CD14-positive monocyte (primary cell): ENCODE data around the gene GAS7. TPM values are rescaled to one million over a fixed set of nuclear protein-coding genes. Genes with fewer than 3 reads are reported as not detected.

ENCODE experiments used
- DNase-seq, 3 donors: peaks; one replicate each; pipeline ENCODE4 v3.0.0-alpha.2; 2011 to 2022
- H2AFZ ChIP-seq: 2 replicates; pipeline ENCODE4 v1.6.0; 2012; ENCODE audit warnings: mild to moderate bottlenecking, low read depth, low read length, inconsistent platforms; ENCODE audit not compliant: insufficient read depth, poor library complexity, severe bottlenecking
- H3K27ac ChIP-seq, 2 donors: 1 replicate in 1 of 2; 2 replicates in 1 of 2; pipeline ENCODE4 v1.5.1; 2012 to 2013; ENCODE audit warnings: low read length in 2 of 2, control low read depth in 1 of 2, inconsistent platforms in 1 of 2, low read depth in 1 of 2, mild to moderate bottlenecking in 1 of 2
- H3K27me3 ChIP-seq, 2 donors: one replicate each; pipeline versions ENCODE4 v1.6.0 to v1.6.1; 2011 to 2013; ENCODE audit warnings: low read length in 2 of 2; ENCODE audit not compliant: control insufficient read depth in 2 of 2, insufficient read depth in 2 of 2
- H3K36me3 ChIP-seq, 2 donors: replicated peaks in 1 of 2; 1 replicate in 1 of 2; 2 replicates in 1 of 2; pipeline versions ENCODE4 v1.5.1 to v1.6.1; 2012 to 2013; ENCODE audit warnings: low read length in 2 of 2, control low read depth in 1 of 2, inconsistent platforms in 1 of 2, mild to moderate bottlenecking in 1 of 2; ENCODE audit not compliant: insufficient read depth in 2 of 2, control insufficient read depth in 1 of 2
- H3K4me1 ChIP-seq, 2 donors: 1 replicate in 1 of 2; 2 replicates in 1 of 2; pipeline versions ENCODE4 v1.5.1 to v1.6.1; 2012 to 2013; ENCODE audit warnings: low read length in 2 of 2, control low read depth in 1 of 2, inconsistent platforms in 1 of 2, mild to moderate bottlenecking in 1 of 2, moderate library complexity in 1 of 2; ENCODE audit not compliant: insufficient read depth in 2 of 2, control insufficient read depth in 1 of 2
- H3K4me2 ChIP-seq: replicated peaks from 2 replicates; pipeline ENCODE3; 2012; ENCODE audit warnings: low read length, moderate library complexity, mild to moderate bottlenecking; ENCODE audit not compliant: poor library complexity, severe bottlenecking; ENCODE audit errors: extremely low read depth
- H3K4me3 ChIP-seq, 3 experiments: fragments of 200-600 bp in 1 of 3; sonication (generic) in 1 of 3; replicated peaks in 1 of 3; 1 replicate in 2 of 3; 2 replicates in 1 of 3; pipeline ENCODE4 v1.5.1; 2011 to 2013; ENCODE audit warnings: low read length in 3 of 3, mild to moderate bottlenecking in 3 of 3, control low read depth in 2 of 3, low read depth in 2 of 3, inconsistent platforms in 1 of 3, moderate library complexity in 1 of 3
- H3K79me2 ChIP-seq: 2 replicates; pipeline ENCODE4 v1.6.0; 2012; ENCODE audit warnings: mild to moderate bottlenecking, control low read depth, inconsistent platforms, low read length, moderate library complexity; ENCODE audit not compliant: insufficient read depth
- H3K9ac ChIP-seq: 2 replicates; pipeline ENCODE4 v1.6.0; 2017; ENCODE audit warnings: low read length, mild to moderate bottlenecking; ENCODE audit not compliant: insufficient read depth, poor library complexity, severe bottlenecking
- H3K9me3 ChIP-seq, 2 donors: replicated peaks in 1 of 2; 1 replicate in 1 of 2; 2 replicates in 1 of 2; pipeline versions ENCODE4 v1.5.1 to v1.6.1; 2012 to 2013; ENCODE audit warnings: low read length in 2 of 2, control low read depth in 1 of 2; ENCODE audit not compliant: control insufficient read depth in 1 of 2, insufficient read depth in 1 of 2
- H4K20me1 ChIP-seq: 2 replicates; pipeline ENCODE4 v1.6.0; 2012; ENCODE audit warnings: mild to moderate bottlenecking, low read length, control low read depth, moderate library complexity; ENCODE audit not compliant: insufficient read depth
- H3K27ac Mint-ChIP-seq, 7 donors: one replicate each; pipeline ENCODE4 v1.8.0; 2020; ENCODE audit warnings: mild to moderate bottlenecking in 7 of 7, mixed read lengths in 7 of 7, moderate library complexity in 6 of 7, inconsistent platforms in 2 of 7
- H3K27me3 Mint-ChIP-seq, 3 donors: one replicate each; pipeline ENCODE4 v1.8.0; 2021 to 2022; ENCODE audit warnings: low read depth in 3 of 3, mild to moderate bottlenecking in 3 of 3, mixed read lengths in 3 of 3, moderate library complexity in 3 of 3, inconsistent platforms in 1 of 3
- H3K36me3 Mint-ChIP-seq, 2 donors: one replicate each; pipeline ENCODE4 v1.8.0; 2020; ENCODE audit warnings: mixed read lengths in 2 of 2, inconsistent platforms in 1 of 2, mild to moderate bottlenecking in 1 of 2
- H3K4me1 Mint-ChIP-seq: one replicate; pipeline ENCODE4 v1.8.0; 2020; ENCODE audit warnings: mild to moderate bottlenecking, mixed read lengths
- H3K4me3 Mint-ChIP-seq, 2 donors: one replicate each; pipeline ENCODE4 v1.8.0; 2020; ENCODE audit warnings: mild to moderate bottlenecking in 2 of 2, mixed read lengths in 2 of 2, moderate library complexity in 1 of 2
- H3K9me3 Mint-ChIP-seq, 7 donors: one replicate each; pipeline ENCODE4 v1.8.0; 2020 to 2022; ENCODE audit warnings: mixed read lengths in 7 of 7, mild to moderate bottlenecking in 6 of 7, moderate library complexity in 6 of 7, inconsistent platforms in 2 of 7
- CTCF ChIP-seq: fragments of 200-600 bp; IDR thresholded peaks from one replicate; pipeline ENCODE4 v1.8.0; 2022; ENCODE audit warnings: antibody characterized with exemption, mild to moderate bottlenecking
- WGBS: methylation state at CpG from one replicate; pipeline ENCODE4 v1.1.5; 2013; ENCODE audit warnings: missing lambda C conversion rate; ENCODE audit not compliant: insufficient coverage; 5-methylcytosine and 5-hydroxymethylcytosine counted together
- intact Hi-C, 2 donors: fragments of 100-400 bp; cut with micrococcal nuclease; formaldehyde crosslinking; loops; one replicate each; pipeline versions ENCODE4 v1.15.0 to v1.15.1; 2023
- polyA plus RNA-seq, 3 donors: library from polyadenylated mRNA; depleted of rRNA in 1 of 3; unstranded in 2 of 3; stranded (reverse) in 1 of 3; fragments of 300-500 nt in 2 of 3; fragments of >200 nt in 1 of 3; fragmentation: Illumina TruSeq in 2 of 3; gene quantifications; 1 replicate in 2 of 3; 2 replicates in 1 of 3; pipeline ENCODE4 v1.2.3, GENCODE V29; 2012 to 2021

The GAS7 gene
- polyA plus RNA-seq, 3 donors, result 53.1 to 91.9 (median 66.6) TPM

GRCh38 chr17:9904277-9905077 is 293.9 kb downstream of the GAS7 start:
- 97% methylated on average over 27 of the region's 35 CpGs for WGBS
- Histone ChIP-seq H3K4me3 (no peak overlapping the region), H3K79me2 (no peaks in the 10 kb centered on the region), H2AFZ (no peak overlapping the region), H3K36me3 (no peaks in the 10 kb centered on the region), H3K4me2 (no peak overlapping the region), H4K20me1 (peaks cover 15% of the 10 kb centered on the region), H3K27me3 (peaks cover 0 to 19% of the 10 kb centered on the region in 2 donors), H3K9ac (no peak overlapping the region), H3K27ac (no peak overlapping the region), H3K9me3 (no peaks in the 10 kb centered on the region), H3K4me1 (no peaks in the 10 kb centered on the region)
- peaks cover 21 to 29% (median 26%) of the 10 kb centered on the region in 3 donors for H3K27me3 Mint-ChIP-seq
- H3K36me3 Mint-ChIP-seq, result peaks cover 0 to 2% of the 10 kb centered on the region in 2 donors
- TF ChIP-seq CTCF, result no peak
- H3K27ac Mint-ChIP-seq, result no peak overlapping the region
- peaks cover 2% of the 10 kb centered on the region for H3K4me1 Mint-ChIP-seq
- no peak for DNase-seq
- intact Hi-C loops, result loop anchor here (5.0 kb wide), 1 partner anchor 713 kb away; no protein-coding TSS in a partner anchor
- no peaks in the 10 kb centered on the region for H3K9me3 Mint-ChIP-seq
- H3K4me3 Mint-ChIP-seq, result no peak overlapping the region

- Histone ChIP-seq H2AFZ (no peak overlapping the region), H3K36me3 (no peaks in the 10 kb centered on the region), H3K4me1 (no peaks in the 10 kb centered on the region), H3K4me2 (no peak overlapping the region), H3K27ac (no peak overlapping the region), H3K79me2 (no peaks in the 10 kb centered on the region), H3K9ac (no peak overlapping the region), H3K9me3 (no peaks in the 10 kb centered on the region), H4K20me1 (no peaks in the 10 kb centered on the region), H3K4me3 (no peak overlapping the region), H3K27me3 (peaks cover 0 to 19% of the 10 kb centered on the region in 2 donors)
- DNase-seq, result no peak
- no peak for TF ChIP-seq CTCF
- no CpG with 5 or more reads among the region's 2 CpGs for WGBS
- Mint-ChIP-seq H3K36me3 (peaks cover 0 to 2% of the 10 kb centered on the region in 2 donors), H3K4me3 (no peak overlapping the region), H3K27me3 (peaks cover 25 to 36% (median 34%) of the 10 kb centered on the region in 3 donors), H3K27ac (peak overlapping the region in 1 of 7 donors; percentile 53), H3K9me3 (peaks cover 0 to 3% (median 0%) of the 10 kb centered on the region in 7 donors), H3K4me1 (peaks cover 2% of the 10 kb centered on the region)
- intact Hi-C loops, result no loop called here
Observed at GRCh38 chr17:9902120-9902519, 296.3 kb downstream of the GAS7 start.
